Fibroblast of the aortic adventitia (primary cell): Measurements from ENCODE around the gene MAN1B1. TPM values are rescaled to one million over a fixed set of nuclear protein-coding genes. Genes with fewer than 3 reads are reported as not detected.
"Not testable (repeated sequence)": the region's sequence is repeated elsewhere in the genome, so short reads cannot be mapped to it uniquely, and the experiment has no call there.

ENCODE experiments used
- DNase-seq: peaks from one replicate; pipeline ENCODE4 v3.0.0-alpha.2; 2010; ENCODE audit warnings: low read depth
- H3K4me3 ChIP-seq: 2 replicates; pipeline ENCODE4 v1.5.1; 2011; ENCODE audit warnings: low read depth, mild to moderate bottlenecking, control low read depth, low read length, moderate library complexity
- CTCF ChIP-seq: IDR thresholded peaks from 2 replicates; pipeline ENCODE4 v1.5.1; 2011; ENCODE audit warnings: mild to moderate bottlenecking, low read length, control low read depth, inconsistent platforms; ENCODE audit not compliant: insufficient read depth
- total RNA-seq: library from RNA; depleted of rRNA; stranded (reverse); fragments of >200 nt; gene quantifications from 2 replicates; pipeline ENCODE4 v1.2.3, GENCODE V29; 2012; ENCODE audit warnings: low replicate concordance

The MAN1B1 gene
- total RNA-seq, 1 donor: 50.8 TPM

GRCh38 chr9:137128158-137128861 is 41.5 kb downstream of the MAN1B1 start:
- H3K4me3 ChIP-seq: peak overlapping the region; percentile 81
- no peak for TF ChIP-seq CTCF
- DNase-seq: no peak

- TF ChIP-seq CTCF: no peak
- H3K4me3 ChIP-seq: peak overlapping the region; percentile 81
- DNase-seq: peak; percentile 13
These were observed 42.2 kb downstream of the MAN1B1 start for GRCh38 chr9:137128862-137129455.

- peak overlapping the region; percentile 81 for H3K4me3 ChIP-seq
- no peak for TF ChIP-seq CTCF
- DNase-seq: peak; percentile 90
These were observed 42.8 kb downstream of the MAN1B1 start for GRCh38 chr9:137129456-137130175.

- no peak for TF ChIP-seq CTCF
- DNase-seq: no peak
- peak overlapping the region; percentile 81 for H3K4me3 ChIP-seq
These were observed 43.5 kb downstream of the MAN1B1 start for GRCh38 chr9:137130176-137130755.

GRCh38 chr9:137134191-137134590 is 47.4 kb downstream of the MAN1B1 start:
- no peak for DNase-seq
- H3K4me3 ChIP-seq: no peak overlapping the region
- TF ChIP-seq CTCF: no peak

- not testable (repeated sequence) for H3K4me3 ChIP-seq, DNase-seq
These were observed 48.4 kb downstream of the MAN1B1 start for GRCh38 chr9:137135154-137135553.
